Measurements from ENCODE around the gene ATP1B2. TPM values are rescaled to one million over a fixed set of nuclear protein-coding genes. Genes with fewer than 3 reads are reported as not detected.

The ATP1B2 gene
- total RNA-seq: not detected in 2 replicates

GRCh38 chr17:7650509-7651096 lies at the start of gene ATP1B2:
Gene ATP1B2 (plus strand): TSS chr17:7650926. CDS start chr17:7651519, 593 bp downstream.

GRCh38 chr17:7614425-7615264 lies 36.1 kb upstream of the ATP1B2 start, which contains the start of gene FXR2:
Gene FXR2 (minus strand): TSS chr17:7614897. CDS start chr17:7614532, 365 bp downstream.

GRCh38 chr17:7627250-7628121 lies 23.2 kb upstream of the ATP1B2 start, which contains the start of gene SAT2:
Gene SAT2 (minus strand): TSS chr17:7627821. CDS start chr17:7627635, 186 bp downstream.

GRCh38 chr17:7629939-7630571 lies 20.7 kb upstream of the ATP1B2 start, which contains the start of gene SHBG:
Gene SHBG (plus strand): TSS chr17:7630135. CDS start chr17:7630173, 38 bp downstream.

GRCh38 chr17:7687072-7687907 lies 36.6 kb downstream of the ATP1B2 start, which contains the start of gene TP53:
Gene TP53 (minus strand): TSS chr17:7687490. CDS start chr17:7676594, 10,896 bp downstream.

GRCh38 chr17:7687908-7688807 lies 37.4 kb downstream of the ATP1B2 start, which contains the start of gene WRAP53:
Gene WRAP53 (plus strand): TSS chr17:7688477. CDS start chr17:7688649, 172 bp downstream.

GRCh38 chr17:7704601-7705268 lies 54.0 kb downstream of the ATP1B2 start, which contains the start of gene EFNB3:
Gene EFNB3 (plus strand): TSS chr17:7705202. CDS start chr17:7705599, 397 bp downstream.

Other genes with a start within 250 kb of the ATP1B2 start
- 144 and 158 TPM in 2 replicates for gene TMEM256, start 246.8 kb upstream of the ATP1B2 start, total RNA-seq
- 1.2 and 1.3 TPM in 2 replicates for gene NLGN2, start 243.1 kb upstream of the ATP1B2 start, total RNA-seq
- not detected in 2 replicates for gene SPEM1, start 230.6 kb upstream of the ATP1B2 start, total RNA-seq
- not detected in 2 replicates for gene SPEM2, start 225.3 kb upstream of the ATP1B2 start, total RNA-seq
- gene SPEM3, start 222.1 kb upstream of the ATP1B2 start, total RNA-seq: not detected in 2 replicates
- 7.6 and 9.8 TPM in 2 replicates for gene TMEM102, start 215.5 kb upstream of the ATP1B2 start, total RNA-seq
- 0.17 and 0.22 TPM in 2 replicates for gene FGF11, start 211.4 kb upstream of the ATP1B2 start, total RNA-seq
- 9.9 and 12.0 TPM in 2 replicates for gene CHRNB1, start 205.9 kb upstream of the ATP1B2 start, total RNA-seq
- 8.9 and 9.1 TPM in 2 replicates for gene ZBTB4, start 171.3 kb upstream of the ATP1B2 start, total RNA-seq
- gene SLC35G6, start 169.5 kb upstream of the ATP1B2 start, total RNA-seq: not detected in 2 replicates
- 68.2 and 79.4 TPM in 2 replicates for gene POLR2A, start 166.6 kb upstream of the ATP1B2 start, total RNA-seq
- gene TNFSF12, start 101.9 kb upstream of the ATP1B2 start, total RNA-seq: 6.3 and 9.1 TPM in 2 replicates
- 0.22 and 0.34 TPM in 2 replicates for gene TNFSF13, start 92.2 kb upstream of the ATP1B2 start, total RNA-seq
- gene SENP3, start 89.0 kb upstream of the ATP1B2 start, total RNA-seq: 58.6 and 71.4 TPM in 2 replicates
- gene CD68, start 71.3 kb upstream of the ATP1B2 start, total RNA-seq: 0.52 and 0.87 TPM in 2 replicates
- gene MPDU1, start 67.1 kb upstream of the ATP1B2 start, total RNA-seq: 63.9 and 69.2 TPM in 2 replicates
- under 0.01 and 0.11 TPM in 2 replicates for gene SOX15, start 60.8 kb upstream of the ATP1B2 start, total RNA-seq
- gene FXR2, start 36.0 kb upstream of the ATP1B2 start, total RNA-seq: 30.0 and 33.2 TPM in 2 replicates
- 37.1 and 38.2 TPM in 2 replicates for gene SAT2, start 23.1 kb upstream of the ATP1B2 start, total RNA-seq
- 0.11 and 0.26 TPM in 2 replicates for gene SHBG, start 20.8 kb upstream of the ATP1B2 start, total RNA-seq
- gene TP53, start 36.6 kb downstream of the ATP1B2 start, total RNA-seq: 26.0 and 36.7 TPM in 2 replicates
- 4.6 and 4.7 TPM in 2 replicates for gene WRAP53, start 37.6 kb downstream of the ATP1B2 start, total RNA-seq
- gene EFNB3, start 54.3 kb downstream of the ATP1B2 start, total RNA-seq: 0.33 and 0.52 TPM in 2 replicates
- under 0.01 and 0.43 TPM in 2 replicates for gene DNAH2, start 66.8 kb downstream of the ATP1B2 start, total RNA-seq
- 1.8 and 3.0 TPM in 2 replicates for gene KDM6B, start 183.3 kb downstream of the ATP1B2 start, total RNA-seq
- 10.1 and 26.7 TPM in 2 replicates for gene TMEM88, start 204.1 kb downstream of the ATP1B2 start, total RNA-seq
- gene NAA38, start 206.6 kb downstream of the ATP1B2 start, total RNA-seq: 101 and 160 TPM in 2 replicates
- gene CYB5D1, start 207.1 kb downstream of the ATP1B2 start, total RNA-seq: 6.7 and 7.2 TPM in 2 replicates
- gene CHD3, start 237.9 kb downstream of the ATP1B2 start, total RNA-seq: 60.7 and 71.3 TPM in 2 replicates